NT2/D1 (cell line): ENCODE results near the gene TCERG1.

Source experiments
- DNase-seq: peaks from one replicate; pipeline ENCODE4 v3.0.0-alpha.2; 2011; ENCODE audit warnings: low read depth, low spot score
- H3K27me3 ChIP-seq: 2 replicates; pipeline ENCODE4 v1.6.0; 2011; ENCODE audit warnings: mild to moderate bottlenecking; ENCODE audit not compliant: insufficient read length, insufficient read depth
- H3K36me3 ChIP-seq: 2 replicates; pipeline ENCODE4 v1.6.1; 2011; ENCODE audit warnings: mild to moderate bottlenecking, low read length, mixed read lengths; ENCODE audit not compliant: insufficient read depth, insufficient read length
- H3K4me1 ChIP-seq: 2 replicates; pipeline ENCODE4 v1.5.1; 2011; ENCODE audit not compliant: insufficient read depth, insufficient read length
- H3K4me3 ChIP-seq: 2 replicates; pipeline ENCODE4 v1.5.1; 2011; ENCODE audit warnings: low read depth; ENCODE audit not compliant: insufficient read length
- H3K9ac ChIP-seq: 2 replicates; pipeline ENCODE4 v1.6.0; 2011; ENCODE audit warnings: low read depth; ENCODE audit not compliant: insufficient read length
- H3K9me3 ChIP-seq: 2 replicates; pipeline ENCODE4 v1.5.1; 2011; ENCODE audit warnings: mild to moderate bottlenecking, low read length; ENCODE audit not compliant: insufficient read depth
- SUZ12 ChIP-seq: IDR thresholded peaks from 2 replicates; pipeline ENCODE4 v1.6.1; 2011; ENCODE audit not compliant: insufficient read length, insufficient read depth; ENCODE audit errors: extremely low read depth
- YY1 ChIP-seq: IDR thresholded peaks from 2 replicates; pipeline ENCODE4 v1.6.1; 2011; ENCODE audit not compliant: insufficient read length, insufficient read depth
- ZNF274 ChIP-seq: IDR thresholded peaks from 2 replicates; pipeline ENCODE4 v1.6.1; 2011; ENCODE audit warnings: mild to moderate bottlenecking, low read depth, low read length

TCERG1 gene

DNA sequence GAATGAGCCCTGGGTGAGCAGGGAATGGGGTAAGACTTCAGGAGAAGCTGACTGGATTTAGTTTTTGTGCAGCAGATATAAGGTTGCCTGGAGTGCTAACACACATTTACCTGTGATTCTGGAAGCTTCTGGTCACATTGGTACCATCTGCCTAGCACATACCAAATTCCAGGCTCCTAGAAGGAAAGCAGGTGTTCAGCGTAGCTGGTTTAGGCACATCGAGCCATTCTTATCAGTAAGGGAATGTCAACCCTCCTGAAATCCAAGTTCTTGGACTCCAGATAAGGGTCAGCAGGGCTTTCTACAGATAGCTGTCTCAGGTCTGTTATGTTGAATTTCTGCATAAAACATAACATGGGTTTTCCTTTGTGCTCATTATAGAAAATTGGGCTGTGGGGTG lies 10.3 kb downstream of the TCERG1 start:
- H3K36me3 ChIP-seq = peaks cover 65% of the 10 kb centered on the region
- H3K9me3 ChIP-seq = no peaks in the 10 kb centered on the region
- H3K4me1 ChIP-seq = no peaks in the 10 kb centered on the region
- H3K27me3 ChIP-seq = no peaks in the 10 kb centered on the region
- DNase-seq = no peak
- no peak for TF ChIP-seq ZNF274
- TF ChIP-seq YY1 = no peak
- no peak for TF ChIP-seq SUZ12
- no peak overlapping the region for H3K4me3 ChIP-seq
- H3K9ac ChIP-seq = no peak overlapping the region

- Histone ChIP-seq H3K4me3 (no peak overlapping the region), H3K36me3 (peaks cover 74% of the 10 kb centered on the region), H3K4me1 (no peaks in the 10 kb centered on the region), H3K9me3 (no peaks in the 10 kb centered on the region), H3K27me3 (no peaks in the 10 kb centered on the region), H3K9ac (no peak overlapping the region)
- no peak for DNase-seq
- TF ChIP-seq ZNF274 (no peak), SUZ12 (no peak), YY1 (no peak)
Measured at GRCh38 chr5:146458894-146459293, 11.8 kb downstream of the TCERG1 start.

DNA sequence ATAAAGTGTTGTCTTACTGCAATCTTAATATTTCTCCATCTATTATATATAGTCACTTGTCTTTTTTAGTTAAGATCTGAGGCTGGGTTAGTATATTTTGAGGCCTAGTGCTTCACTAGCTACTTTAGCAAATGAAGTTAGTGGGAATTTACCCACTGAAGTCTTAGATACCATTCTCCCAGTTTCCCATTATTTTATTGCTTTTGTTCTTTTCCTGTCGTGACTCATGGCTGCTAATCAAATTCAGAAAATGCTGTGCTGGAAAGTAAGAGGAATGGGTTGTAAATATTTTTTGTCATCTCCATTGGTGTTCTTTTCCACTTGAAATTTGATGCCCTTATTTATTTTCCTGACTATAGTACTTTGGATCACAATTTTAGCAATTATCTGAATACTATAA lies 14.2 kb downstream of the TCERG1 start:
- H3K9ac ChIP-seq = no peak overlapping the region
- no peak for DNase-seq
- TF ChIP-seq SUZ12 (no peak), ZNF274 (no peak), YY1 (no peak)
- peaks cover 74% of the 10 kb centered on the region for H3K36me3 ChIP-seq
- H3K9me3 ChIP-seq = no peaks in the 10 kb centered on the region
- H3K27me3 ChIP-seq = no peaks in the 10 kb centered on the region
- H3K4me1 ChIP-seq = no peaks in the 10 kb centered on the region
- no peak overlapping the region for H3K4me3 ChIP-seq

DNA sequence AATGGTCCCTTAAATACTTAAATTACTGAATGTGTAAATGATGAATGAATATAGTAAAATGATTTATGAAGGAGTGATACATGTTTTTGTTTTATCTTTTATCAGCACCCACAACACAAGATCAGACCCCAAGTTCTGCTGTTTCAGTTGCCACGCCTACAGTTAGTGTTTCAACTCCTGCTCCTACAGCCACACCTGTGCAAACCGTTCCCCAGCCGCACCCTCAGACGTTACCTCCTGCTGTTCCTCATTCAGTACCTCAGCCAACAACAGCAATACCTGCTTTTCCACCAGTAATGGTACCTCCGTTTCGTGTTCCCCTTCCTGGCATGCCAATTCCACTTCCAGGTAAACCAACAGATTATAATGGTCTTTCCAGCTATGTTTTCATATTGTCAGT lies 16.3 kb downstream of the TCERG1 start:
- H3K27me3 ChIP-seq = no peaks in the 10 kb centered on the region
- H3K9ac ChIP-seq = no peak overlapping the region
- H3K36me3 ChIP-seq = peaks cover 64% of the 10 kb centered on the region
- no peaks in the 10 kb centered on the region for H3K9me3 ChIP-seq
- no peak for TF ChIP-seq ZNF274
- no peak for TF ChIP-seq YY1
- TF ChIP-seq SUZ12 = no peak
- H3K4me3 ChIP-seq = no peak overlapping the region
- DNase-seq = no peak
- no peaks in the 10 kb centered on the region for H3K4me1 ChIP-seq

DNA sequence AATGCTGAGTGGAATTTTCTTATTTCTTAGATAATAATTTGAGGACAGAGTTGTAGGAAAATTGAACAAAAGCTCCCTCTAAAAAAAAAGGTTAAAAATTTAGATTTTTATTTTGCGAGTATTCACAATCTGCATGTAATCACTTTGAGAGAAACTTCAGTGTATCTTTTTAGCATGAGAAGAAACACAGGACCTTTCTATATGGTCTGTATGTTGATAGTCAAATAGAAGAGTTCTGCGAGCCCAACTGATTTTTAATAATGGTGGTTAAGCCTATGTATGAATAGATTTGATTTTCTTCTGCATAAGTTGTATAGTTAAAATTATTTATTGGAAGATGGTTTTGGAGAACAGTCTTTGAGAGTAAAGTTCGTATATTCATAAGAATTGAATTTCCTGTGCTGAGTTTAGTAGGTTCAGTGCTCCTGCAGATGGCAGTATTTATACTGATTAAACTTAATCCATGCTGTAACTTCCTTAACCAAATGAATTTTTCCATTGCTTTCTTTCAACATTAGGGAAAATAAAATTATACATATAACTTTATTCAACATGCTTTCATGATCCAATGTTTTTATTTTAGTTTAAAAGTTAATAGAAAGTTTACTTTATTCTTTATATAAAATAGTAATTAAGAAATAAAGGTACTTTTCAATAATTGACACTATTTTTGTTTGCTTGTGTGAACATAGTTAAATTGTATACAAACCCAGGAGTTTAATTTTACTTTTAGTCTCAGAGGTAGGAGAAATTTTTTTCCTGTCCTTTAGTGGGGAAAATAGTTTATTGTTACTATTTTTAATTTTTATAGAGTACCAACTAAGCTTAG lies 19.6 kb downstream of the TCERG1 start:
- H3K27me3 ChIP-seq = no peaks in the 10 kb centered on the region
- TF ChIP-seq YY1 = no peak
- TF ChIP-seq SUZ12 = no peak
- no peak for TF ChIP-seq ZNF274
- no peak overlapping the region for H3K4me3 ChIP-seq
- H3K4me1 ChIP-seq = no peaks in the 10 kb centered on the region
- no peak for DNase-seq
- no peak overlapping the region for H3K9ac ChIP-seq
- no peaks in the 10 kb centered on the region for H3K9me3 ChIP-seq
- H3K36me3 ChIP-seq = peaks cover 57% of the 10 kb centered on the region

DNA sequence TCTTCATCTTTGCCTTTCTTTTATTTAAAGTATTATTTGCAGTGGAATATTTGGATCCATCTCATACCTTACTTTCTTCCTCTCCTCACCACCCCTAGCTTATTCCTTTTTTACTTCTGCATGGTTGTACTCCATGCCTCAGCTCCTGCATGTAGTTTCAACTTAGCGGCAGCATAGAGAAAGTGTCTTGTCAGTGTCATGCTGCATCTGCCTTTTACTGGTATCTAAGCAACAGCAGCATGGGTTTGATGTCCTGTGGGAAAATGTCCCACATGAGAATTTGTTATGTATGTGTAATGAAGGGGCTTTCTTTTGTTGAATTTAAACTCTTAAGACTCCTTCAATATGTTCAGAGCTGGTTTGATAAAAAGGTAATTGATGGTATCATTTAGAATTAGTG lies 20.6 kb downstream of the TCERG1 start:
- TF ChIP-seq YY1 (no peak), ZNF274 (no peak), SUZ12 (no peak)
- H3K27me3 ChIP-seq = no peaks in the 10 kb centered on the region
- no peak for DNase-seq
- H3K9me3 ChIP-seq = no peaks in the 10 kb centered on the region
- H3K9ac ChIP-seq = no peak overlapping the region
- H3K4me3 ChIP-seq = no peak overlapping the region
- H3K36me3 ChIP-seq = peaks cover 61% of the 10 kb centered on the region
- no peaks in the 10 kb centered on the region for H3K4me1 ChIP-seq

DNA sequence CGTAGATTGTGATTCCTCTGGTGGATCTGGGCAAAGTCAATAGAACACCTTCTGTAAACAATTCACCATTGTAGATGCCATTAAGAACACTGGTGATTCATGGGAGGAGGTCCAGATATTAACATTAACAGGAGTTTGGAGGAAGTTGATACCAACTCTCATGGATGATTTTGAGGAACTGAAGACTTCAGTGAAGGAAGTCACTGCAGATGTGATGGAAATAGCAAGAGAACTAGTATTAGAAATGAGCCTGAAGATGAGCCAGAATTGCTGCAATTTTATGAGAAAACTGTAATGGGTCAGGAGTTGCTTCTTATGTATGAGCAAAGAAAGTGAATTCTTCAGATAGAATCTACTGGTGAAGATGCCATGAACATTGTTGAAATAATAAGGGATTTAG lies 26.9 kb downstream of the TCERG1 start:
- Histone ChIP-seq H3K36me3 (peaks cover 70% of the 10 kb centered on the region), H3K9ac (no peak overlapping the region), H3K9me3 (no peaks in the 10 kb centered on the region), H3K4me3 (no peak overlapping the region), H3K4me1 (no peaks in the 10 kb centered on the region), H3K27me3 (no peaks in the 10 kb centered on the region)
- TF ChIP-seq YY1 (no peak), ZNF274 (no peak), SUZ12 (no peak)
- no peak for DNase-seq
